NCI-H128 (cell line): ENCODE data around the gene LSP1.
"Not testable (repeated sequence)": the region's sequence is repeated elsewhere in the genome, so short reads cannot be mapped to it uniquely, and the experiment has no call there.

ENCODE experiments used
- DNase-seq: peaks from one replicate; lab custom pipeline; 2025; ENCODE audit not compliant: unreplicated experiment; lab: John Stamatoyannopoulos, UW

LSP1 gene

GRCh38 chr11:1862588-1863351 is 9.9 kb downstream of the LSP1 start:
- DNase-seq: no peak

GRCh38 chr11:1863352-1864216 is 10.7 kb downstream of the LSP1 start:
- no peak for DNase-seq

GRCh38 chr11:1864231-1864630 is 11.3 kb downstream of the LSP1 start:
- DNase-seq: no peak

DNA sequence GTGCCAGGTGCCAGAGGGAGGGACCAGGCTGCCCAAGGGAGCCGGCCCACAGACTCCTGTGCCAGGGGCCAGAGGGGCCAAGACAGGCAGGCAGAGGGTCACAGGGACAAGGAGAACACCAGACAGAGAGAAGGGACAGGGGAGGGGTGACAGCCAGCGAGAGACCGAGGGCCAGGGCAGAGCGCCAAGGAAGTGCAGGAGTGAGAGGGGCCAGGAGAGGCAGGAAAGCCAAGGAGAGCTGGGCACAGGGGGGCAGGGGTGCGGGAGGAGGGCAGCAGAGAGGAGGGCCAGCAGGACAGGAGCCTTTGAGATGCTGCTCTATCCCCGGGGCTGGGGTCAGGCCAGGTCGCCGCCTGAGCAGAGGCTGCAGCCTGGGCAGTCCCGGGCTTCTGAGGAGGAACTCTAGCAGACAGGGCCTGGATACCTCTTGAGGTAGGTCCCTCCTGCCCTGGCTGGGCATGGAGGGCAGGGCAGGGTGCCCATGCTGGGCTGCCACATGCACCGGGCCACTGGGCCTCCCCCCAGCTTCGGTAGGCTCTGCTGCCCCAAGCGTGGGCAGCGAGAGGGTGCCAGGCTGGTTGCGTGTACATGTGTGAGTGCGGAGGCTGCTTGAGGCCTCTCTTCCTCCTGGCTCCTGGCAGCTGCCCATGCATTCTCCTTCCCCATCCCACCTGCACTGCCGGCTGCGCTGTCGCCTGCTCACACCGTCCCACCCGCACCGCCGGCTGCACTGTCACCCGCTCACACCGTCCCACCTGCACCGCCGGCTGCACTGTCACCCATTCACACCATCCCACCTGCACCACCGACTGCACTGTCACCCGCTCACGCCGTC is 12.2 kb downstream of the LSP1 start:
- DNase-seq: no peak

DNA sequence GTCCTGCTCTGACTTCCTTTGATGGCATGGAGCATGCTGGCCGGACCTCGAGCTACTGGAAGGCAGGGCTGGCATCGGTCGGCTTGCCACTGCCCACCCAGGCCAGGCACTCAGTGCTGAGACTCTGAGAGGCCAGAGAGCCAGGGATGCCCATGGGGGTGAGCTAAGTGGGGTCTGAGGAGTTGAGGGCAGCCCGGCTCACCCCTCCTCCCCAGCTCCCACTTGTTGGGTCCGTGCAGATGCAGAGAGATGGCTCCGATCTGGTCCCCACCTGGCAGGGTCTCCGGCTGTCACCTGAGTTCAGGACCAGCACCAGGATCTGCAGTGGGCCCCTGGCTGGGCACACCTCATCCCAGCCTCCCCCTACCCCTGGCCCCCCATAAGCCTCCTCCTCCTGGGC is 13.3 kb downstream of the LSP1 start:
- DNase-seq: no peak

DNA sequence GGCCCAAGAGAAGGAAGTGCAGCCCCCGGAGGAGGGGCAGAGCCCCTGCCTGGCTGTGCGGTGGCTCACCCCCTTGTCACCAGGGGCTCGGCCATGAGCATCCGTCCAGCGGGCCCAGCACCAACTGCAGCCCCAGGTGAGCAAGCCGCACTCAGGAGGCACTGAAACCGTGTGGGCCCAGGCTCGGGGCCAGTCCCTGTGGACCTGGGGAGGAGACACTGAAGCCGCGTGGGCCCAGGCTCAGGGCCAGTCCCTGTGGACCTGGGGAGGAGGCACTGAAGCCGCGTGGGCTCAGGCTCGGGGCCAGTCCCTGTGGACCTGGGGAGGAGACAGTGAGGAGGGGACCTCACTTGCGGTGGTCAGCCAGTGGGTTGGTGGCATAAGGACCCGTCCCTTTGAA is 13.9 kb downstream of the LSP1 start:
- DNase-seq: no peak

DNA sequence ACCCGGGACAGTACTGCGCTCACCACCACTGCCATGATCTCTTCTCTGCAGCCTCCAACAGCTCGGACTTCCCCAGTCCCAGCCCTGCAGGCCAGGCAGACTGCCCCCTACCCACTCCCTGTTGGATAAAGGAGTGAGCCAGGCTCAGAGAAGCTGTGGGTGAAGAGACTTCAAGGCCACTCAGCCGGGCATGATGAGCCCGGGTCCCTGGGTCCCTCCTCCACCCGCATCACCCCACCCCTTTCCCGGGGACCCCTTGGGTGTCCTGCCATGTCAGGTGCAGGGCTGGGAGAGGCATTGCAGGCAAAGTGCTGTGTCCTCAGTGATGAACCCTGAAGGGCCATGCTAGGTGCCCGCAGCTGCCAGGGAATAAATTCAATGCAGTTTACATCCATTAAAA is 14.5 kb downstream of the LSP1 start:
- no peak for DNase-seq

DNA sequence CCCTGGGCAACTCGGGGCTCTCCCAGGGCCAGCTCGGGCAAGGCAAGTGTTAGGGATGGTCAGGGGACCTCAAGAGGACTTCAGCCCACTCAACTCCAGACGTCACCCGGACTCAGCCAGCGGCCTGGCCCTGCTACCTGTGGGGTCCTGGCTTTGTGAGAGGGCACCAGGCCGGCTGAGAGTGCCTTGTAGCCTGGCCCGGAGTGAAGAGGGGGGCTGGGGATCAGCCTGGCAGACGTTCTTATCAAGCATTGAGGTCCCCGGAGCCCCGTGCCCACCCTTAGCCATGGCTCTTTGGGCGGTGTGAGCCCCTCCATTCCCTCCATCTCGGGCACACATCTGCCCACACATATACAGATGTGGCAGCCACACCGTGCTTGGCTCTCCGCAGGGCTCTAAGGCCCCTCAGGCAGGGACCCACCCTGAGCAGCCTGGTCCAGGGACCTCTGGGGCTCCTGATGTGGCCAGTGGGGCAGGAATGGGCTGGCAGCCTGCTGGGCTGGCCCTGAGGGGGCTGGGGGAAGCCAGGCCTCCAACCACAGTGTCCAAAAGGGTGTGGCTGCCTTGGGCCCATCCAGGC is 15.3 kb downstream of the LSP1 start:
- no peak for DNase-seq

- DNase-seq: no peak
Measured at GRCh38 chr11:1868636-1869291, 15.9 kb downstream of the LSP1 start.

DNA sequence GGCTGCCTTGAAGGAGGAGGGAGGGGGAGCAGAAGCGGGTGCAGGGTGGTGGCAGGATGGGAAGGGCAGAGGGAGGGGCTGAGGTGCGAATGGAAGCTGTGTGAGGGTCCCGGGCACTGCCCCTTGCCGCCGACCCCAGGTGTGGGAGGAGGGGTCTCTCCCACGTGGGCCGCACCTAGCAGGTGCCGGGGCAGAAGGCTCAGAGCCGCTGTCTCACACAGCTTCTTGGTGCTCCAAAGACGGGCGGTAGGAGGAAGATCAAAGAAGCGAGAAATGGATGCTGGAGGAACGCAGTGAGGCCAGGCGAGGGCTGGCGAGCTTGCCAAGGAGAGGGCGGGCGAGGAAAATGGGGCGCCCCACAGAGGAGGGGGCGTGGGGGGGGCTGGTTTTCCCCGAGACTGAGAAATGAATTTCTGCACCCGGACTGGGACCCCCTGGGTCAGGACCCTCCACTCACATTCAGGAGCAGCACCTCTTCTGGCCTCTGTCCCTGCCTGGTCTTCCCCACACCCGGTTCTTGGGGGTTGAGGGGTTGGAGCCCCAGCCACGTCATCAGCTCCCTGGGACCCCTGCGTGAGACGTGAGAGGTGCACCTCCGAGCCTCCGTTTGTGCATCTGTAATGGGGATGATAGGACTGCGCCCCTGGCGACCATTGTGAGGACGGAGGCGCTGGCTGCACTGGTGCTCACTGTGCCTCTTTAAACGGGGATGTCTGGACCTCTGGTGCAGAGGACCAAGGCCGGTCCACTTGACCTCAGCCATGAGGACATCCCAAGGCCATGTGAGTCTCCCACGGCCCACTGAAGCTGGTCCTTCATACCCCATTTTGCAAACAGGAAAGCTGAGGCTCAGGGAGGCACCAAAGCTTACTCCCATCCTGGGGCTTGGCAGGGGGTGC is 16.8 kb downstream of the LSP1 start:
- DNase-seq: no peak

DNA sequence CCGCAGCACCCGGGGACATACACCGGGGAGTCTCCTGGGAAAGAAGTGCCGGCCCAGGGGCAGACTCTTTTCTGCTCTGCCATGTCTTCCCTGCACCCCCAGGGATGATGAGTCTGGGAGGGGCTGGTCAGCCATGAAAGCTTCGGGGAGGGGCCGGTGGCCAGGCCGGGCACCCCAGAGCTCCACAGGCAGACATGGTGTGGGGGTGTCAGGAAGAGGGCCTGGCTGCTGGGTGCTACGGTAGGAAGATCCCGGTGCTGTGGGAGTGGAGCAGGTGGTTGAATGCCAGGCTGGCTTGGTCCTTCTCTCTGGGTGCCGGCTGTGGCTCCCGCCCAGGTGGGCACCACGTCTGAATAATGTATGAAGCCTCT is 17.4 kb downstream of the LSP1 start:
- DNase-seq: no peak

DNA sequence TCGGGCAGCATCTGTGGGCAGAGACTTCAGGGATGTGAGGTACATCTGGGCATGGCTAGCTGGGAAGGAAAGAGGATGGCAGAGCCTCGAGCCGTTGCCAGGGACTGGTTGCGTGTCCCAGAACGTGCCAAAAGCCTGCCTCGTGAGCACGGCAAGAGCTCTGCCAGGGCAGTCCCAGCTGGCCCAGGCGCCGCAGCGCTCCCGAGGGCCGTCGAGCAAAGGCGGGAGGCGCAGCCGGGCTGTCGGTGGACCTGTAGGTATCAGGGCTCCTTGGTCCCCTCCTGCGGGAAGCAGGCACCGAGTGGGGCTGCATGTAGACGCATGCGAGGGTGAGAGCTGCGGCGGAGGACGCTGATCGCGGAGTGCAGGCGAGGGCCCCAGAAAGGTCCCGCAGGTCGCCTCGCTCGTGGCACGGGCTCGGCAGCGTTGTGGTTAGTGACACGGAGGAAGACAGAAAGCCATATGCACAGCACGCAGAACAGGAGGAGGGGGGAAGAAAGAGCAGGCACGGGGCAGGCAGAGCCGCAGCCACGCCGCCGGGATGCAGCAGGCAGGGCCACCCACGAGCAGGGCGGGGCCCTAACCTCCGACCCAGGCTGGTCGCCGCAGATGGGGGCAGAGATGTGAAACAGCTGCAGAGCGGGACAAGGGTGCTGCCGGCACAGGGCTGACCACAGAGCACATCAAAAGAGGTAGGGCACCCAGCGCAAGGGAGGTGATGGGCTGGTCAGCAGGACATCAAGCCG is 18.0 kb downstream of the LSP1 start:
- DNase-seq: no peak

DNA sequence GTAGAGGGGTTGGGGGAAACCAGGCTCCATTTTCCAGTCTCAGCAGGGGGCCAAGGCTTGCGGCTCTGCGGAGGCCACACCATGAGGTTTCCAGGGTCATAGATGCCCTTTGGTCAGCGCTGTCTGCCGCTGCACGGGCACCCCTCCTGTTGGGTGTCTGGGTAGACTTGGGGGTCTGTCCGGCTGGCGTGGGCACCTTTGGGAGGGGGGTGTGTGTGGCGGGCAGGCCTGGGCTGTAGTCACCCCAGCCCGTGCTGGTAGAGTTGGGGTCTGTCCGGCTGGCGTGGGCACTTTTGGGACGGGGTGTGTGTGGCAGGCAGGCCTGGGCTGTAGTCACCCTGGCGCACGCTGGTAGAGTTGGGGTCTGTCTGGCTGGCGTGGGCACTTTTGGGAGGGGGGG is 18.6 kb downstream of the LSP1 start:
- no peak for DNase-seq

GRCh38 chr11:1872267-1872985 is 19.5 kb downstream of the LSP1 start:
- no peak for DNase-seq

- DNase-seq: no peak
Measured at GRCh38 chr11:1873048-1873812, 20.3 kb downstream of the LSP1 start.

- not testable (repeated sequence) for DNase-seq
Measured at GRCh38 chr11:1873813-1874150, 20.9 kb downstream of the LSP1 start.

GRCh38 chr11:1874441-1875092 is 21.7 kb downstream of the LSP1 start:
- not testable (repeated sequence) for DNase-seq
